Endothelial cell of umbilical vein (primary cell): ENCODE data around the gene TMPRSS11E. TPM values are rescaled to one million over a fixed set of nuclear protein-coding genes. Genes with fewer than 3 reads are reported as not detected.
"Not testable (repeated sequence)": the region's sequence is repeated elsewhere in the genome, so short reads cannot be mapped to it uniquely, and the experiment has no call there.

ENCODE experiments used
- BruUV-seq: library from RNA; stranded (reverse); fragments of 400-500 nt; replicated peaks from 2 replicates; lab custom pipeline; 2021; lab: Mats Ljungman, UMichigan
- CTCF ChIA-PET: fragments of 300-600, 350-600 bp; sonication (Branson Sonifier 250); formaldehyde crosslinking; loops from one replicate; lab custom pipeline; 2021; ENCODE audit warnings: antibody characterized with exemption, inconsistent platforms; lab: Charles Lee
- POLR2A ChIA-PET: fragments of 300-600, 350-600 bp; sonication (Branson Sonifier 250); formaldehyde crosslinking; loops from one replicate; lab custom pipeline; 2021; ENCODE audit warnings: antibody characterized with exemption, inconsistent platforms; lab: Charles Lee
- DNase-seq: peaks from one replicate; pipeline ENCODE4 v3.0.0-alpha.2; 2011; ENCODE audit warnings: low read depth, low spot score
- FAIRE-seq: peaks from 2 replicates; lab custom pipeline; 2011; peaks lifted over from hg19 to GRCh38; lab: Jason Lieb, UNC
- H2AFZ ChIP-seq: 2 replicates; pipeline ENCODE4 v1.6.0; 2012; ENCODE audit warnings: low read depth, low read length, control low read depth, inconsistent platforms
- H3K27ac ChIP-seq: 2 replicates; pipeline ENCODE4 v1.5.1; 2011; ENCODE audit warnings: low read depth, mild to moderate bottlenecking, control low read depth, low read length, moderate library complexity; ENCODE audit not compliant: insufficient read depth
- H3K27me3 ChIP-seq, 2 experiments: 2 replicates each; pipeline versions ENCODE4 v1.6.0 to v1.6.1; 2011; ENCODE audit warnings: low read length in 2 of 2, mixed read lengths in 1 of 2; ENCODE audit not compliant: control insufficient read depth in 2 of 2, insufficient read depth in 2 of 2
- H3K36me3 ChIP-seq, 2 experiments: 2 replicates in 1 of 2; 3 replicates in 1 of 2; pipeline ENCODE4 v1.5.1; 2011; ENCODE audit warnings: low read length in 2 of 2, mild to moderate bottlenecking in 1 of 2, moderate library complexity in 1 of 2; ENCODE audit not compliant: control insufficient read depth in 2 of 2, insufficient read depth in 2 of 2; ENCODE audit errors: extremely low read depth in 1 of 2
- H3K4me1 ChIP-seq: 3 replicates; pipeline ENCODE4 v1.5.1; 2011; ENCODE audit warnings: mild to moderate bottlenecking, low read length; ENCODE audit not compliant: control insufficient read depth, insufficient read depth; ENCODE audit errors: extremely low read depth
- H3K4me2 ChIP-seq: 2 replicates; pipeline ENCODE4 v1.6.1; 2011; ENCODE audit warnings: low read length, control low read depth, mixed read lengths; ENCODE audit not compliant: insufficient read depth
- H3K4me3 ChIP-seq, 3 experiments: fragments of 200-600 bp in 1 of 3; sonication (generic), shearing (Covaris generic) in 1 of 3; replicated peaks in 1 of 3; 2 replicates each; pipeline ENCODE4 v1.5.1; 2011 to 2016; ENCODE audit warnings: control low read depth in 3 of 3, low read length in 3 of 3, mild to moderate bottlenecking in 2 of 3, inconsistent platforms in 1 of 3, low read depth in 1 of 3, moderate library complexity in 1 of 3; ENCODE audit not compliant: insufficient read depth in 1 of 3
- H3K79me2 ChIP-seq: 2 replicates; pipeline ENCODE4 v1.6.0; 2012; ENCODE audit warnings: low read length, inconsistent platforms; ENCODE audit not compliant: control insufficient read depth, insufficient read depth
- H3K9ac ChIP-seq: replicated peaks from 2 replicates; pipeline ENCODE3; 2011; ENCODE audit warnings: low read length, control low read depth; ENCODE audit not compliant: insufficient read depth; ENCODE audit errors: extremely low read depth
- H3K9me1 ChIP-seq: replicated peaks from 3 replicates; pipeline ENCODE4 v1.6.0; 2011; ENCODE audit warnings: mild to moderate bottlenecking, low read length; ENCODE audit not compliant: control insufficient read depth, insufficient read depth; ENCODE audit errors: extremely low read depth
- H3K9me3 ChIP-seq: replicated peaks from 2 replicates; pipeline ENCODE4 v1.5.1; 2012; ENCODE audit warnings: low read length, inconsistent platforms; ENCODE audit not compliant: control insufficient read depth, insufficient read depth
- H4K20me1 ChIP-seq: replicated peaks from 2 replicates; pipeline ENCODE3; 2011; ENCODE audit warnings: mild to moderate bottlenecking, low read length; ENCODE audit not compliant: control insufficient read depth, insufficient read depth; ENCODE audit errors: extremely low read depth
- CTCF ChIP-seq, 2 donors: IDR thresholded peaks; 1 replicate in 1 of 2; 2 replicates in 1 of 2; pipeline ENCODE4 v1.5.1; 2011; ENCODE audit warnings: low read length in 2 of 2, mild to moderate bottlenecking in 2 of 2, moderate library complexity in 2 of 2, control low read depth in 1 of 2, inconsistent platforms in 1 of 2, low read depth in 1 of 2; ENCODE audit not compliant: insufficient read depth in 1 of 2; ENCODE audit errors: extremely low read depth in 1 of 2
- EZH2 ChIP-seq: IDR thresholded peaks from 2 replicates; pipeline ENCODE4 v1.6.1; 2012; ENCODE audit warnings: borderline replicate concordance, low read depth, mild to moderate bottlenecking, moderate library complexity, low read length, inconsistent platforms; ENCODE audit not compliant: severe bottlenecking
- GATA2 ChIP-seq: IDR thresholded peaks from 2 replicates; pipeline ENCODE4 v1.7.0; 2011; ENCODE audit warnings: low read depth, mild to moderate bottlenecking, moderate library complexity, mixed read lengths, low read length; ENCODE audit not compliant: insufficient read length, insufficient read depth
- JUN ChIP-seq: IDR thresholded peaks from 2 replicates; pipeline ENCODE4 v1.6.1; 2011; ENCODE audit warnings: borderline replicate concordance, low read depth; ENCODE audit not compliant: insufficient read length, insufficient read depth
- MAX ChIP-seq: IDR thresholded peaks from 2 replicates; pipeline ENCODE4 v1.6.1; 2011; ENCODE audit not compliant: insufficient read depth, insufficient read length
- MYC ChIP-seq: IDR thresholded peaks from one replicate; pipeline ENCODE4 v1.6.1; 2011; ENCODE audit warnings: mild to moderate bottlenecking, low read depth, low read length
- POLR2A ChIP-seq: IDR thresholded peaks from 2 replicates; pipeline ENCODE4 v1.6.1; 2012; ENCODE audit warnings: low read depth, mild to moderate bottlenecking, control low read depth, low read length
- POLR2AphosphoS5 ChIP-seq: IDR thresholded peaks from 2 replicates; pipeline ENCODE4 v1.6.1; 2012; ENCODE audit warnings: low read depth, mild to moderate bottlenecking, control low read depth, low read length, moderate library complexity; ENCODE audit not compliant: insufficient read depth
- dilution Hi-C: fragments of 300-500 bp; cut with MboI; formaldehyde crosslinking; loops from one replicate; pipeline ENCODE4 v1.15.0; 2019; ENCODE audit warnings: low sequenced_read_pairs; ENCODE audit not compliant: extremely low pct_ligation_motif_present
- intact Hi-C: fragments of 100-400 bp; cut with micrococcal nuclease; formaldehyde crosslinking; loops from one replicate; pipeline ENCODE4 v1.10.0; 2022
- polyA plus RNA-seq, 4 experiments: library from polyadenylated mRNA; depleted of rRNA in 3 of 4; stranded (reverse) in 3 of 4; unstranded in 1 of 4; fragments of >200 nt; gene quantifications; 2 replicates each; pipeline versions ENCODE4 v1.2.1 to v1.2.3, GENCODE V29; 2011 to 2012; ENCODE audit warnings: missing spikeins in 1 of 4
- total RNA-seq: library from RNA; stranded (reverse); gene quantifications from 2 replicates; pipeline ENCODE4 v1.2.3, GENCODE V29; 2021

The TMPRSS11E gene
- total and polyA plus RNA-seq, 2 donors (not counting 3 experiments of a cell fraction or from before 2014, with no cell fraction given): not detected

GRCh38 chr4:68406479-68406859 lies 40.8 kb upstream of the TMPRSS11E start:
- no peak overlapping the region for H3K27ac ChIP-seq
- peaks cover 0 to 4% of the 10 kb centered on the region in 2 experiments for H3K27me3 ChIP-seq
- POLR2A ChIA-PET: no interaction called here
- H2AFZ ChIP-seq: no peak overlapping the region
- CTCF ChIA-PET: no interaction called here
- no peaks in the 10 kb centered on the region for H3K4me1 ChIP-seq
- intact Hi-C loops: no loop called here
- H3K9me3 ChIP-seq: no peaks in the 10 kb centered on the region
- H3K9me1 ChIP-seq: no peaks in the 10 kb centered on the region
- DNase-seq (no peak), FAIRE-seq (no peak)
- dilution Hi-C loops: no loop called here
- H3K4me2 ChIP-seq: no peak overlapping the region
- H3K36me3 ChIP-seq: no peaks in the 10 kb centered on the region
- H3K79me2 ChIP-seq: no peaks in the 10 kb centered on the region
- no peak overlapping the region for H3K9ac ChIP-seq
- TF ChIP-seq JUN (no peak), EZH2 (no peak), GATA2 (no peak), POLR2AphosphoS5 (no peak), MYC (no peak), POLR2A (no peak), CTCF (IDR thresholded peaks at IDR 0.05; ENCODE audit: extremely low read depth in 1 of 2, insufficient read depth in 1 of 2, low read depth in 1 of 2, low read length in 2 of 2) (no peak), MAX (no peak)
- H3K4me3 ChIP-seq: no peak overlapping the region
- BruUV-seq: no TSS peak
- H4K20me1 ChIP-seq: no peaks in the 10 kb centered on the region

GRCh38 chr4:68407015-68407867 lies 40.0 kb upstream of the TMPRSS11E start:
- BruUV-seq, H3K4me2 ChIP-seq, H3K27ac ChIP-seq, DNase-seq, FAIRE-seq, H4K20me1 ChIP-seq, H3K79me2 ChIP-seq, H3K4me1 ChIP-seq, H3K9me3 ChIP-seq, H3K4me3 ChIP-seq, intact Hi-C loops, H3K9ac ChIP-seq, POLR2A ChIA-PET, H3K36me3 ChIP-seq, H3K27me3 ChIP-seq, H3K9me1 ChIP-seq, CTCF ChIA-PET, H2AFZ ChIP-seq, dilution Hi-C loops: not testable (repeated sequence)
